Measurements from ENCODE around the gene ITGB1BP1. TPM values are rescaled to one million over a fixed set of nuclear protein-coding genes. Genes with fewer than 3 reads are reported as not detected.

ITGB1BP1 gene
- polyA plus RNA-seq, 1 of the 3 experiments (the other 2 are of a cell fraction) = 56.6 TPM

GRCh38 chr2:9416267-9416961 is 6.9 kb downstream of the ITGB1BP1 start (continued):
- no peak for TF ChIP-seq PBX3 (IDR thresholded peaks at IDR 0.05)

GRCh38 chr2:9415516-9416169 is 7.7 kb downstream of the ITGB1BP1 start:
- Histone ChIP-seq H3K4me3 (ENCODE audit: low read depth in 2 of 2, low read length in 1 of 2) (no peak overlapping the region), H3K9me2 (no peaks in the 10 kb centered on the region), H3K9ac (no peak overlapping the region), H3K9me3 (no peaks in the 10 kb centered on the region), H3K4me1 (ENCODE audit: control insufficient read depth in 1 of 2, insufficient read depth in 2 of 2, low read depth in 1 of 2, low read length in 1 of 2) (peaks cover 3% of the 10 kb centered on the region in 2 experiments; a peak in 1 of 4 replicates), H2AFZ (ENCODE audit: low read depth) (no peak overlapping the region), H3K4me2 (no peak overlapping the region), H3K36me3 (replicated peaks in 1 of 2; ENCODE audit: control insufficient read depth in 1 of 2, insufficient read depth in 2 of 2, low read length in 1 of 2) (peaks cover 28 to 49% of the 10 kb centered on the region in 2 experiments), H3K27me3 (ENCODE audit: insufficient read depth) (no peaks in the 10 kb centered on the region), H3K27ac (ENCODE audit: low read depth in 2 of 2, low read length in 1 of 2) (no peak overlapping the region), H3K79me2 (ENCODE audit: insufficient read depth) (peaks cover 83% of the 10 kb centered on the region), H3F3A (replicated peaks; ENCODE audit: insufficient read depth) (peaks cover 9% of the 10 kb centered on the region), H4K20me1 (ENCODE audit: insufficient read depth) (peaks cover 19% of the 10 kb centered on the region)
- no peak for DNase-seq
- ChIA-PET CTCF (interaction anchor here (1.0 to 1.1 kb wide), 2 partner anchors 13 to 273 kb away, joined by 3 read pairs; no protein-coding TSS in a partner anchor), POLR2A (no interaction called here)
- no peak for TF ChIP-seq ZBTB33 (IDR thresholded peaks at IDR 0.05; ENCODE audit: borderline replicate concordance, low read depth)
- no peak for TF ChIP-seq ELF1 (IDR thresholded peaks at IDR 0.05)
- TF ChIP-seq CTCF (IDR thresholded peaks at IDR 0.05) = no peak
- TF ChIP-seq EZH2phosphoT487 (IDR thresholded peaks at IDR 0.05; ENCODE audit: borderline replicate concordance, low read depth) = no peak
- TF ChIP-seq SIN3A (IDR thresholded peaks at IDR 0.05; ENCODE audit: borderline replicate concordance, low read depth, low read length) = no peak
- no peak for TF ChIP-seq RFX5 (IDR thresholded peaks at IDR 0.05; ENCODE audit: low read length)
- TF ChIP-seq MXI1 (IDR thresholded peaks at IDR 0.05; ENCODE audit: low read depth, low read length) = no peak
- TF ChIP-seq REST (IDR thresholded peaks at IDR 0.05; ENCODE audit: low read depth, low read length) = no peak
- no peak for TF ChIP-seq EP300 (IDR thresholded peaks at IDR 0.05; ENCODE audit: borderline replicate concordance in 1 of 2, low read depth in 1 of 2, low read length in 1 of 2)
- TF ChIP-seq TEAD4 (IDR thresholded peaks at IDR 0.05; ENCODE audit: borderline replicate concordance, insufficient read depth) = no peak
- no peak for TF ChIP-seq RXRA (IDR thresholded peaks at IDR 0.05; ENCODE audit: borderline replicate concordance, low read depth)
- WGBS (ENCODE audit: low lambda C conversion rate) = 94% methylated on average over 16 of the region's 16 CpGs

Data from SK-N-SH (cell line).